RWPE1 (cell line): Measurements from ENCODE around the gene TRPM3.

ENCODE experiments used
- CTCF ChIA-PET: fragments of 350-600 bp; sonication (Branson Sonifier 250); formaldehyde crosslinking; extraction: SDS; loops from one replicate; lab custom pipeline; 2021; lab: Yijun Ruan, JAX
- POLR2A ChIA-PET: fragments of 400-600 bp; formaldehyde crosslinking; extraction: SDS; loops from one replicate; lab custom pipeline; 2020; ENCODE audit warnings: antibody characterized with exemption; ENCODE audit not compliant: low non-redundant PET; lab: Yijun Ruan, JAX
- DNase-seq: peaks from one replicate; pipeline ENCODE4 v3.0.0; 2012; ENCODE audit warnings: low spot score
- H3K27ac ChIP-seq: fragments of 450-650 bp; 2 replicates; pipeline ENCODE4 v1.5.1; 2017
- TF ChIP-seq, protein P1 (sequence below): fragments of 450-650 bp; conservative IDR thresholded peaks from 2 replicates; pipeline ENCODE4 v1.5.1; 2017; ENCODE audit warnings: low read depth, mild to moderate bottlenecking

TRPM3 gene

DNA sequence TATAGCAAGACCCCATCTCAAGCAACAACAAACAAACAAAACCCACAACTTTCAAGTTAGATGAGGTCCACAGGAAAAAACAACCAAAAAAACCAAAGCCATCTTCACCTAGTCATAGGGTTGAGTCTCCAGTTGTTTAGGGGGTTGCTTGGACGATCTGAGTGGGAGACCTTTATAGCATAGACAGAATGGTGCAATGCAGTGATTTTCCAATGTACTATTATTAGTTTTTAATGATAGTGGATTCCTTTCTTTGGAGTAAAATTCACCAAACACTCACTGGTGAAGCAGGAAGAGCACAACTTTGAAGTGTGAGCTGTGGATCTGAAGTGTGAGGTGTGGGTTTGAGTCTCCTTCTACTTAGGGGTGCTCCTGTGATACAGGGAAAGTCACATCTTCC is 640.0 kb downstream of the TRPM3 start:
- CTCF ChIA-PET = interaction anchor here (0.6 kb wide), 1 partner anchor 101 kb away, joined by 3 read pairs; no protein-coding TSS in a partner anchor
- no peak for DNase-seq
- POLR2A ChIA-PET = no interaction called here
- H3K27ac ChIP-seq = no peak overlapping the region
- TF ChIP-seq, protein P1, sequence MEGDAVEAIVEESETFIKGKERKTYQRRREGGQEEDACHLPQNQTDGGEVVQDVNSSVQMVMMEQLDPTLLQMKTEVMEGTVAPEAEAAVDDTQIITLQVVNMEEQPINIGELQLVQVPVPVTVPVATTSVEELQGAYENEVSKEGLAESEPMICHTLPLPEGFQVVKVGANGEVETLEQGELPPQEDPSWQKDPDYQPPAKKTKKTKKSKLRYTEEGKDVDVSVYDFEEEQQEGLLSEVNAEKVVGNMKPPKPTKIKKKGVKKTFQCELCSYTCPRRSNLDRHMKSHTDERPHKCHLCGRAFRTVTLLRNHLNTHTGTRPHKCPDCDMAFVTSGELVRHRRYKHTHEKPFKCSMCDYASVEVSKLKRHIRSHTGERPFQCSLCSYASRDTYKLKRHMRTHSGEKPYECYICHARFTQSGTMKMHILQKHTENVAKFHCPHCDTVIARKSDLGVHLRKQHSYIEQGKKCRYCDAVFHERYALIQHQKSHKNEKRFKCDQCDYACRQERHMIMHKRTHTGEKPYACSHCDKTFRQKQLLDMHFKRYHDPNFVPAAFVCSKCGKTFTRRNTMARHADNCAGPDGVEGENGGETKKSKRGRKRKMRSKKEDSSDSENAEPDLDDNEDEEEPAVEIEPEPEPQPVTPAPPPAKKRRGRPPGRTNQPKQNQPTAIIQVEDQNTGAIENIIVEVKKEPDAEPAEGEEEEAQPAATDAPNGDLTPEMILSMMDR = no peak

DNA sequence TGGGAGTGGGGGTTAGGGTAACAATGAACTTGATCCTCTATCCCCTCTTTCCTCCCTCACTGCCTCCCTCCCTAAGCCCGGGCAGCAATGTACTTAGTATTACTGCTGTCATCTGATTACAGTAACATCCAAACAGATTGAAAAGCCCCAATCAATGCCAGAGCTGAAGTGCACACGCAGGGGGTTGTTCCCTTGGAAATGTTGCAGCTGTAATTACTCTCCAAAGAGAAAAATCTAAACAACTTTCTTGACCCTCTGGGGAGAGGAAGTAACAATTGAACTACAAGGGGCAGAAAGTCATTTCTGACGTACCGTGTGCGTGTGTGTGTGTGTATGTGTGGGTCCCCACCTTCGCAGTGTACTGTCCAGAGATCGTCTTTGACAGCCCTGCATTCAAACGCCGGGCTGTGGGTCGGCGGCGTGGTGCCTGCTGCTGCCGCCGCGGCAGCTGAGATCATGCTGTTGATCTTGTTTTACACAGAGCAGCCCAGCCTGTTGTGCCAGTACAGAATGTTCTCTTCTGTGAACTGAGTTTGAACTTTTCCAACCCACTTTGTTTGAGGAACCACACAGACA is 640.9 kb downstream of the TRPM3 start:
- H3K27ac ChIP-seq = peak overlapping the region; percentile 68
- TF ChIP-seq, protein P1 = no peak
- no peak for DNase-seq
- ChIA-PET CTCF (no interaction called here), POLR2A (no interaction called here)

DNA sequence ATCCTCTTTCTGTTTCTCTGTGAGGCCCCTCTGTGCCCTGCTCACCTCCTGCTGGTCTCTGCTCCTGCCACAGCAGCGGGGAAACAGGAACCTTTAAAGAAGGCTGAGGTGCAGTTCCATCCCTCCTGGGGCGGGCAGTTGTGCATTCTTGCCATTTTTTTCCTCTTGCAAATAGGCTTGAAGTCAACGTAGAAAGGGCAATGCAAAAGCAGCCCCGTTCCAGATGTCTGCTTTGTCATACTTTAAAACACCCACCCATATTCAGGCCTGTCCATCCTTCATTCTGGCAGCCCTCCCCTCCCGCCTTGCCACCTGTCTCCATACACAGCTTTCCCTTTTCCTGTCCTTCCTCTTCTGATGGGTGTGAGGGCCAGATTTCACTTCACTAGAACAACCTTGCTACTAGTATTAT is 641.5 kb downstream of the TRPM3 start:
- POLR2A ChIA-PET = no interaction called here
- CTCF ChIA-PET = interaction anchor here (1.0 kb wide), 1 partner anchor 123 kb away, joined by 4 read pairs; no protein-coding TSS in a partner anchor
- TF ChIP-seq, protein P1 = no peak

More for the DNA sequence above, 641.5 kb downstream of the TRPM3 start:
- peak; percentile 50 for DNase-seq
- peak overlapping the region; percentile 56 for H3K27ac ChIP-seq
